ENCODE data around the gene URI1.

GRCh38 chr19:30026933-30027332 lies 84.9 kb downstream of the URI1 start:
- TF ChIP-seq, protein P1, sequence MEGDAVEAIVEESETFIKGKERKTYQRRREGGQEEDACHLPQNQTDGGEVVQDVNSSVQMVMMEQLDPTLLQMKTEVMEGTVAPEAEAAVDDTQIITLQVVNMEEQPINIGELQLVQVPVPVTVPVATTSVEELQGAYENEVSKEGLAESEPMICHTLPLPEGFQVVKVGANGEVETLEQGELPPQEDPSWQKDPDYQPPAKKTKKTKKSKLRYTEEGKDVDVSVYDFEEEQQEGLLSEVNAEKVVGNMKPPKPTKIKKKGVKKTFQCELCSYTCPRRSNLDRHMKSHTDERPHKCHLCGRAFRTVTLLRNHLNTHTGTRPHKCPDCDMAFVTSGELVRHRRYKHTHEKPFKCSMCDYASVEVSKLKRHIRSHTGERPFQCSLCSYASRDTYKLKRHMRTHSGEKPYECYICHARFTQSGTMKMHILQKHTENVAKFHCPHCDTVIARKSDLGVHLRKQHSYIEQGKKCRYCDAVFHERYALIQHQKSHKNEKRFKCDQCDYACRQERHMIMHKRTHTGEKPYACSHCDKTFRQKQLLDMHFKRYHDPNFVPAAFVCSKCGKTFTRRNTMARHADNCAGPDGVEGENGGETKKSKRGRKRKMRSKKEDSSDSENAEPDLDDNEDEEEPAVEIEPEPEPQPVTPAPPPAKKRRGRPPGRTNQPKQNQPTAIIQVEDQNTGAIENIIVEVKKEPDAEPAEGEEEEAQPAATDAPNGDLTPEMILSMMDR (IDR thresholded peaks at IDR 0.05), result no peak
- no peak for TF ChIP-seq EZH2 (IDR thresholded peaks at IDR 0.05; ENCODE audit: borderline replicate concordance, insufficient read depth, low read depth, low read length, poor library complexity, severe bottlenecking)
